Bronchial epithelial cell (primary cell): ENCODE data around the gene EMC1. TPM values are rescaled to one million over a fixed set of nuclear protein-coding genes. Genes with fewer than 3 reads are reported as not detected.
A peak's percentile ranks its signal among the peaks of the same experiment; 100 is the strongest.
"Not testable (repeated sequence)": the region's sequence is repeated elsewhere in the genome, so short reads cannot be mapped to it uniquely, and the experiment has no call there.

Experiments
- DNase-seq: peaks from one replicate; pipeline ENCODE4 v3.0.0-alpha.2; 2010; ENCODE audit warnings: low read depth
- FAIRE-seq: peaks from 2 replicates; lab custom pipeline; 2011; peaks lifted over from hg19 to GRCh38; lab: Jason Lieb, UNC
- H3K27me3 ChIP-seq: 2 replicates; pipeline ENCODE4 v1.5.1; 2011; ENCODE audit warnings: low read length; ENCODE audit not compliant: control insufficient read depth, insufficient read depth
- H3K36me3 ChIP-seq: 2 replicates; pipeline ENCODE4 v1.5.1; 2011; ENCODE audit warnings: low read length; ENCODE audit not compliant: control insufficient read depth, insufficient read depth
- H3K4me3 ChIP-seq: 2 replicates; pipeline ENCODE4 v1.5.1; 2011; ENCODE audit warnings: mild to moderate bottlenecking, low read depth, low read length, control low read depth
- CTCF ChIP-seq: IDR thresholded peaks from 2 replicates; pipeline ENCODE4 v1.5.1; 2011; ENCODE audit warnings: mild to moderate bottlenecking, moderate library complexity, low read length, control low read depth, inconsistent platforms; ENCODE audit not compliant: insufficient read depth, severe bottlenecking
- total RNA-seq: library from RNA; depleted of rRNA; stranded (reverse); fragments of >200 nt; gene quantifications from 2 replicates; pipeline ENCODE4 v1.2.1, GENCODE V29; 2014

Gene EMC1
- total RNA-seq, result 45.8 and 60.8 TPM in 2 replicates

GRCh38 chr1:19251305-19252196 lies at the start of gene EMC1, which contains the start of gene MRTO4:
EMC1 (minus strand) TSS chr1:19251524; CDS start chr1:19251509, 15 bp downstream.
MRTO4 (plus strand) TSS chr1:19251805; CDS start chr1:19251836, 31 bp downstream.
- TF ChIP-seq CTCF, result no peak

GRCh38 chr1:19300211-19300610 lies 48.9 kb upstream of the EMC1 start:
- H3K4me3 ChIP-seq, result no peak overlapping the region
- TF ChIP-seq CTCF, result no peak
- no peaks in the 10 kb centered on the region for H3K27me3 ChIP-seq
- DNase-seq, result no peak
- H3K36me3 ChIP-seq, result peaks cover 6% of the 10 kb centered on the region
- FAIRE-seq, result no peak

More at GRCh38 chr1:19251305-19252196, at the start of gene EMC1, which contains the start of gene MRTO4:
- H3K4me3 ChIP-seq, result peak within 1 kb of the TSS; percentile 98
- no peaks in the 10 kb centered on the region for H3K27me3 ChIP-seq
- peaks cover 12% of the 10 kb centered on the region for H3K36me3 ChIP-seq
- DNase-seq (peak; percentile 70), FAIRE-seq (no peak)

- H3K27me3 ChIP-seq, result no peaks in the 10 kb centered on the region
- H3K4me3 ChIP-seq, result no peak overlapping the region
- no peak for DNase-seq
- no peak for TF ChIP-seq CTCF
- H3K36me3 ChIP-seq, result no peaks in the 10 kb centered on the region
- FAIRE-seq, result peak; percentile 47
Measured at GRCh38 chr1:19294638-19295037, 43.3 kb upstream of the EMC1 start.

- H3K4me3 ChIP-seq, result peak overlapping the region; percentile 26
- no peak for TF ChIP-seq CTCF
- H3K36me3 ChIP-seq, result no peaks in the 10 kb centered on the region
- DNase-seq, result no peak
- FAIRE-seq, result no peak
- no peaks in the 10 kb centered on the region for H3K27me3 ChIP-seq
Measured at GRCh38 chr1:19289244-19289643, 37.9 kb upstream of the EMC1 start.

- H3K27me3 ChIP-seq, H3K36me3 ChIP-seq, FAIRE-seq: not testable (repeated sequence)
- peak within 1 kb of the TSS; percentile 26 for H3K4me3 ChIP-seq
- peak; percentile 29 for DNase-seq
Measured at GRCh38 chr1:19288324-19289241, 37.3 kb upstream of the EMC1 start, which contains the start of gene AKR7A3. AKR7A3 (minus strand) TSS chr1:19288770; CDS start chr1:19288709, 61 bp downstream.
